Measurements from ENCODE around the gene KRT72.
"Not testable (repeated sequence)": the region's sequence is repeated elsewhere in the genome, so short reads cannot be mapped to it uniquely, and the experiment has no call there.

KRT72 gene

GRCh38 chr12:52606581-52607218 lies 5.4 kb upstream of the KRT72 start:
- DNase-seq (ENCODE audit: low read depth), result no peak

DNA sequence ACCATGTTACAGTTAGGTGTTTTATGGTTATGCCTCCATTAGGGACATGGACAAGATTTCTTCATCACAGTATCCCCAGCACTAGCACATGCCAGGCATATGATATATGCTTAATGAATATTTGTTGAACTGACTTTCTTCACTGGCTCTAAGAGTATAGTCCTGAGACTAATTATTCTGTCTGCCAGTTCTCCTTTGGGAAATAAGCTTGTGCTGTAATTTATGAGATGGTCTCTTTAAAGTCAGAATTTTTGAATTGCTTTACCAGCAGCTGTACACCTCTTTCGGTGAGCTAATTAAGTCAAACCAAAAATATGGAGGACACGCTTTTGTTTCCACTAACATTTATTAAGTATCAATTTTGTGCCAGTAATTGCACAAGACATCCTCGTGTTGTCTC lies 4.8 kb upstream of the KRT72 start:
- no peak for DNase-seq (ENCODE audit: low read depth)

DNA sequence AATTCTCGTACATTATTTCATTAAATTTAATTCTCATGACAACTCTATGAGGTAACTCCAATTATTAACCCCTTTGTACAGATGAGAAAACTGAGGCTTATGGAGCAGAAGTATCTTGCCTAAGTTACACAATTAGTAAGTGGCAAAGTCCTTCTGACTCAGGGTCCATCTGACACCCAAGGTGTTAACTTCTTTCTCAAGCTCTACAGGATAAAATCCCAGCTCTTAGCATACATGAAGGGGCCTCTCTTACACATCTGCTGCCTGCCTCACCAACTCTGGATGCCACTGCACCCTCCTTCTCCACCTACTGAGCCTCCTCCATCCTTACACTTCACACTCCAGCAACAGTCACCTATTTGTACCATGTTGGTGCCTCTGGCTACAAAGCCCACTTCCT lies 4.3 kb upstream of the KRT72 start:
- no peak for DNase-seq (ENCODE audit: low read depth)

GRCh38 chr12:52604859-52605258 lies 3.6 kb upstream of the KRT72 start:
- no peak for DNase-seq (ENCODE audit: low read depth)

DNA sequence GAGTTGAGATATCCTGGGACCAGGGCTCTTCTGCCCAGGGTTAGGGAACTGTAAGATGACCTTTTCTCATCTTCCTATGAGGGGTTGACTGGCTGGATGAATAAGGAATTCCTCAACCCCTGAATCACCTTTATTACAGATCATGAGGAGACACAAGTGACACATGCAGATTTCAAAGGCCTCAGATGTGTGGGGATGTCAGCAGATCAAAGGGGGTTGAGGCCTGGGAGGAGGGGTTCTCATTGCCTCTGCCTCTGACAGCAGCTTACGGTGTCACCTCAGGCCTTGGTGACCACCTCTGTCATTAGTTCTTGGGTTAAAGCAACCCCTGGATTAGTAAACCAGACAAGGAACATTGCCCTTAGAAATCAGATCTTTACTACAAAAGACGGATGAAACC lies 2.1 kb upstream of the KRT72 start:
- no peak for DNase-seq (ENCODE audit: low read depth)

- DNase-seq (ENCODE audit: low read depth), result no peak
These were observed 1.3 kb upstream of the KRT72 start for GRCh38 chr12:52602552-52602951.

DNA sequence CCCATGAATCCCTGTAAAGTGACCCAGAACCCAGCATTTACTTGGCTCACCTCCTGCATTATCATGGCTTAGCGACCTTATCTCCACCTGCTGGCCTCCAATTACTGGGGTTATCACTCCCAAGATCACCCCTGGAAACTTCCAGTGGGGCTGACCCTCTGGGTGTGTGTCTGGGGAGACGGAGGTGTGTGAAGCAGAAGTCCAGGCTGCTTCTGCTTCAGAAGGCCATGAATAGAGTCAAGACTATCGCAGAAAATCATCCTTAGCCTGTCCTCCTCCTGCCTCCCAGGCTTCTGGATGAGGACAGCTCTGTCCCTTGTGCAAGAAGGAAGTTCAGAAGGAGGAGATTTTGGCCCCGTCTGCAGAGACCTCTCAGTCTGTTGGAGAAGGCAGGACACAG lies 408 bp upstream of the KRT72 start:
- DNase-seq (ENCODE audit: low read depth), result no peak

GRCh38 chr12:52600475-52600874 lies 788 bp downstream of the KRT72 start:
- DNase-seq (ENCODE audit: low read depth), result no peak

DNA sequence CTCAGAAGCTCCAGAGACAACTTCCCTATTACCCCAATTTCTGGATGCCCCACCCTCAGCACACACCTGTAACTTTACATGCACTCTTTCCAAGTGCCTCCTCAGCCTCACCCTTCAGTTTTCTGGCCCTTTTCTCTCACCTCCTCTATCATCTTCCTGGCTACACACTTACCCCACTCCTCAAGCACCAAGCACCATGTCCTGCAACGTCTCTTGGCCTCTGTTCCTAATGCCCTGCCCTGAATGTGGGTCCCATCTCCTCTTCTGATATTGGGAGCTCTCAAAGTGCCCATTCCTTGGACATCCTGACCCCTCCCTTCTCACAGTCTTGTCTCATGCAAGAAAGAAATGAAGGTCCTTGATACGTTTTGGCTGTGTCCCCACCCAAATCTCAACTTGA lies 1.2 kb downstream of the KRT72 start:
- DNase-seq (ENCODE audit: low read depth), result no peak

- no peak for DNase-seq (ENCODE audit: low read depth)
These were observed 2.3 kb downstream of the KRT72 start for GRCh38 chr12:52598966-52599365.

DNA sequence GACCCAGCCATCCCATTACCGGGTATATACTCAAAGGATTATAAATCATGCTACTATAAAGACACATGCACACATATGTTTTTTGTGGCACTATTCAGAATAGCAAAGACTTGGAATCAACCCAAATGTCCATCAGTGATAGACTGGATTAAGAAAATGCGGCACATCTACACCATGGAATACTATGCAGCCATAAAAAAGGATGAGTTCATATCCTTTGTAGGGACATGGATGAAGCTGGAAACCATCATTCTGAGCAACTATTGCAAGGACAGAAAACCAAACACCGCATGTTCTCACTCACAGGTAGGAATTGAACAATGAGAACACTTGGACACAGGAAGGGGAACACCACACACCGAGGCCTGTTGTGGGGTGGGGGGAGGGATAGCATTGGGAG lies 7.0 kb downstream of the KRT72 start:
- not testable (repeated sequence) for DNase-seq (ENCODE audit: low read depth)

GRCh38 chr12:52591521-52591920 lies 9.7 kb downstream of the KRT72 start:
- no peak for DNase-seq (ENCODE audit: low read depth)

DNA sequence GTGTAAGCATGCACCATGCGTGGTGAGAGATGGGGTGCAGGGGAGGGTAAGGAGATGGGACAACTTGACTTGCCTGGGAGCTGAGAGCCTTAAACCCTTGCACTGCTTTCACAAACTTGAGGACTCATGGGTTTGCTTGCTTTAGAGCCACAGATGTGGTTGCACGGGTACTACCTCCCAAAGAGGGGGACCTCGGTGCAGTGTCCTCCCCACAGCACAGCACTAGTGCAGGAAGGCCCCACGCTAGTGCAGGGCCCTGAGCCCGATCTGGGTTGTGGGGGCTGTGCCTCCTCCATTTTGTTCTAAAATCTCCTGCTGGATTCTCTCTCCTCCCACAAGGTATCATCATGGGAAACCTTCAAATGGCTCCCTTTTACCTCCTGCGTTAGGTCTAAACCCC lies 11.2 kb downstream of the KRT72 start:
- no peak for DNase-seq (ENCODE audit: low read depth)

DNA sequence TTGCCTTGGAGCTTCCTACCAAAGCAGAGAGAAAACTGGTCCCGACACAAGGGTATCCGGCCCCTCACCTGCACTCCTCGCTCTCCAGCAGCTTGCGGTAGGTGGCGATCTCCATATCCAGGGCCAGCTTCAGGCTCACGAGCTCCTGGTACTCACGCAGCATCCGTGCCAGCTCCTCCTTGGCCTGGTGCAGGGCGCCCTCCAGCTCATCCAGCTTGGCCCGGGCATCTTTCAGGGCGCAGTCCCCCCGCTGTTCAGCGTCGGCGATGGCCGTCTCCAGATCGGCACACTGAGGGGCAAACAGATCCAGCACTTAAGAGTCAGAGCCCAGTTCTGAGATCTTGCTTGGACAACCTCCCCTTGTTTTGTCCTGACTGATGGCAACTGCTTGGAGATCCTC lies 13.7 kb downstream of the KRT72 start:
- no peak for DNase-seq (ENCODE audit: low read depth)

GRCh38 chr12:52585946-52586345 lies 15.3 kb downstream of the KRT72 start:
- DNase-seq (ENCODE audit: low read depth), result peak; percentile 38

DNA sequence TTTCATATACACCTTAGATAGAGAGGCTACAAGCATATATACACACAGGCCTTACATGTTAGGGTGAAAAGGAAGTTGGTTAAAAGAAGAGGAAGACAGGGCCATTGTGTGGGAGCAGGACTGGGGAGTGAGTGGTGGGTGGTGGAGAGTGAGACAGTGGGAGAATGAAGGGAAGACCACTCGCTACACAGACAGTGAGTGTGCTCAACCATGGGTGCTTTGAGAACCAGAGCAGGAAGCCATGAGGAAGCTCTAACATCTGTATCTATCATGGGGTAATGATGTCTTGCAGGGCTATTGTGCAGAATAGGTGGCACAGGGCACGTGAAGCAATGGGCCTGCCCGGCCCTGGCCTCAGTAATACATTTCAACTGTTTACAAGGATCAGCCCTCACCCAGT lies 16.2 kb downstream of the KRT72 start:
- no peak for DNase-seq (ENCODE audit: low read depth)

DNA sequence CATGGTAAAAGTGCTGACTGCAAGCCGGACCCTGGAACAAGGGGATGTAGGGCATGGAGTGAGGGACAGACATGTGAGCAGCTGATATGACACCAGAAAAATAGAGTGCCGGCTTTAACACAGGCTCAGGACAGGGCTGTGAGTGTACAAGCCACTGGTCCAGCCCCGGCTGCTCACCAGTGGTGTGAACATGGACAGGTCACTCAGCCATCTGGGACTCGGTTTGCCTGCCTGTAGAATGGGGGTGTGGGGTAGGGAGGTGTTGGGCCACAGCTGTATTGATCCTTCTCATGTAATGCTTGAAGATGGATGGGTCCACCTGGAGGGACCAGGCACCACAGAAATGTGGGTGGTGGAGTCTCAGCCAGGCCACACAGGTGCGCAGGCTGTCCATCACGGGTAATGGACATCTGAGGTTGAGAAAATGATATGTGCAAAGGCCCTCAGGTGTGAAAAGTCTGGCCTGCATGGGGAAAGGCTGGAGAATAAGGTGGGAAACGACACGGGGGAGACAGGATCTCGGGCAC lies 17.0 kb downstream of the KRT72 start:
- no peak for DNase-seq (ENCODE audit: low read depth)

DNA sequence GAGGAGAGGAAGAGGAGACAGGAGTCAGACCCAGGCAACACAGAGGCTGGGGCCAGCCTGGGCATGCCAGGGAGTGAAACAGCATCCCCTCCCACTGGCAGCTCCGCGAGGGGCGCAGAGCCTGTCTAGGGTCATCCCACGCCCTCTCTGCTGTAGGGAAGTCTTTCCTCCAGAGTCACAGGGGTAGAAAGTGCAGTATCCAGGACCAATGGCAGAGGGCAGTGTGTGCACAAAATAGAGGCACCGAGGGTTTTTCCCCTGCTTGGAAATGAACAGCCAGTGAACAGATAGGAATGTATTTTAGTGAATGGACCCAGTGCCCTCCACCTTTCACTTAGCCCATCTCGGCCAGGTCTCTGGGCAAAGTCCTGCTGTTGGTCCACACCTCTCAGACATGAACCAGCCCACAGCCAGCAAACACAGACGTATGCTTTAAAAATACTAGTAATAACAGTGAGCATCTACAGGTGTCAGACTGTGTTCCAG lies 18.2 kb downstream of the KRT72 start:
- DNase-seq (ENCODE audit: low read depth), result peak; percentile 30

GRCh38 chr12:52582486-52582885 lies 18.8 kb downstream of the KRT72 start:
- no peak for DNase-seq (ENCODE audit: low read depth)

- no peak for DNase-seq (ENCODE audit: low read depth)
These were observed 19.8 kb downstream of the KRT72 start for GRCh38 chr12:52581481-52581880.

- DNase-seq (ENCODE audit: low read depth), result no peak
These were observed 20.2 kb downstream of the KRT72 start for GRCh38 chr12:52581066-52581465.

- no peak for DNase-seq (ENCODE audit: low read depth)
These were observed 20.8 kb downstream of the KRT72 start for GRCh38 chr12:52580496-52580895.

- no peak for DNase-seq (ENCODE audit: low read depth)
These were observed 21.5 kb downstream of the KRT72 start for GRCh38 chr12:52579468-52580465.

All from activated T-helper 1 cell treated with Interleukin-2 at 50 U/mL for 16 hours (primary cell).